Natural killer cell (primary cell): Measurements from ENCODE around the gene RNF133. TPM values are rescaled to one million over a fixed set of nuclear protein-coding genes. Genes with fewer than 3 reads are reported as not detected.

Experiments used
- ATAC-seq, 3 donors: fragments of 150-1000 bp in 2 of 3; fragments of 200-7000 bp in 1 of 3; cut with Tn5 transposase; 1 replicate in 1 of 3; 2 replicates in 2 of 3; pipeline ENCODE4 v1.10.0; 2021; ENCODE audit warnings: mild to moderate bottlenecking in 2 of 3, moderate library complexity in 2 of 3
- DNase-seq, 2 donors: peaks; one replicate each; pipeline versions ENCODE4 v3.0.0 to v3.0.0-alpha.2; 2013 to 2021; ENCODE audit warnings: mixed read lengths in 1 of 2
- H3K27ac ChIP-seq: one replicate; pipeline ENCODE4 v1.5.1; 2013; ENCODE audit warnings: mild to moderate bottlenecking, low read length
- H3K27me3 ChIP-seq: one replicate; pipeline ENCODE4 v1.6.1; 2013; ENCODE audit warnings: low read length; ENCODE audit not compliant: control insufficient read depth, insufficient read depth
- H3K36me3 ChIP-seq: one replicate; pipeline ENCODE4 v1.6.1; 2013; ENCODE audit warnings: low read length; ENCODE audit not compliant: control insufficient read depth, insufficient read depth
- H3K4me1 ChIP-seq: one replicate; pipeline ENCODE4 v1.6.1; 2013; ENCODE audit warnings: low read length; ENCODE audit not compliant: control insufficient read depth, insufficient read depth
- H3K4me3 ChIP-seq: one replicate; pipeline ENCODE4 v1.5.1; 2013; ENCODE audit warnings: low read length
- H3K9me3 ChIP-seq: one replicate; pipeline ENCODE4 v1.6.1; 2013; ENCODE audit warnings: low read length; ENCODE audit not compliant: control insufficient read depth, insufficient read depth
- H3K27ac Mint-ChIP-seq, 2 donors: one replicate each; pipeline ENCODE4 v1.8.0; 2022; ENCODE audit warnings: mild to moderate bottlenecking in 2 of 2, mixed read lengths in 2 of 2, moderate library complexity in 1 of 2
- H3K27me3 Mint-ChIP-seq, 2 donors: one replicate each; pipeline ENCODE4 v1.8.0; 2022; ENCODE audit warnings: low read depth in 2 of 2, mixed read lengths in 2 of 2
- H3K36me3 Mint-ChIP-seq: one replicate; pipeline ENCODE4 v1.8.0; 2022; ENCODE audit warnings: mixed read lengths
- H3K4me1 Mint-ChIP-seq, 2 donors: one replicate each; pipeline ENCODE4 v1.8.0; 2022; ENCODE audit warnings: mixed read lengths in 2 of 2
- H3K4me3 Mint-ChIP-seq: one replicate; pipeline ENCODE4 v1.8.0; 2022; ENCODE audit warnings: mild to moderate bottlenecking, moderate library complexity, mixed read lengths
- H3K9me3 Mint-ChIP-seq, 2 donors: one replicate each; pipeline ENCODE4 v1.8.0; 2022; ENCODE audit warnings: mixed read lengths in 2 of 2
- WGBS: methylation state at CpG from one replicate; pipeline ENCODE4 v1.1.7; 2013; ENCODE audit warnings: missing lambda C conversion rate; ENCODE audit not compliant: insufficient coverage; 5-methylcytosine and 5-hydroxymethylcytosine counted together
- intact Hi-C: fragments of 100-400 bp; cut with micrococcal nuclease; formaldehyde crosslinking; loops from one replicate; pipeline ENCODE4 v1.14.2; 2022
- total RNA-seq, 4 donors: library from RNA; stranded (reverse); fragments of 120-200 nt in 1 of 4; gene quantifications; one replicate each; pipeline versions ENCODE4 v1.2.3 to v1.2.4, GENCODE V29; 2013 to 2022
- TF ChIP-seq, protein P1 (sequence below): fragments of 200-600 bp; IDR thresholded peaks from one replicate; pipeline ENCODE4 v1.8.0; 2022; ENCODE audit warnings: antibody characterized with exemption

Gene RNF133
- total RNA-seq, 3 donors from 2014 or later (not counting 1 experiment from before 2014, with no cell fraction given) = not detected

GRCh38 chr7:122726881-122727280 is 28.0 kb upstream of the RNF133 start:
- Mint-ChIP-seq H3K9me3 (peaks cover 16 to 17% of the 10 kb centered on the region in 2 donors), H3K4me1 (no peaks in the 10 kb centered on the region), H3K36me3 (no peaks in the 10 kb centered on the region), H3K4me3 (no peak overlapping the region), H3K27me3 (no peaks in the 10 kb centered on the region), H3K27ac (no peak overlapping the region)
- 93% methylated on average over 2 of the region's 2 CpGs for WGBS
- ATAC-seq (no peak), DNase-seq (no peak)
- Histone ChIP-seq H3K27me3 (no peaks in the 10 kb centered on the region), H3K4me1 (no peaks in the 10 kb centered on the region), H3K9me3 (no peaks in the 10 kb centered on the region), H3K4me3 (no peak overlapping the region), H3K27ac (no peak overlapping the region), H3K36me3 (no peaks in the 10 kb centered on the region)
- TF ChIP-seq, protein P1, sequence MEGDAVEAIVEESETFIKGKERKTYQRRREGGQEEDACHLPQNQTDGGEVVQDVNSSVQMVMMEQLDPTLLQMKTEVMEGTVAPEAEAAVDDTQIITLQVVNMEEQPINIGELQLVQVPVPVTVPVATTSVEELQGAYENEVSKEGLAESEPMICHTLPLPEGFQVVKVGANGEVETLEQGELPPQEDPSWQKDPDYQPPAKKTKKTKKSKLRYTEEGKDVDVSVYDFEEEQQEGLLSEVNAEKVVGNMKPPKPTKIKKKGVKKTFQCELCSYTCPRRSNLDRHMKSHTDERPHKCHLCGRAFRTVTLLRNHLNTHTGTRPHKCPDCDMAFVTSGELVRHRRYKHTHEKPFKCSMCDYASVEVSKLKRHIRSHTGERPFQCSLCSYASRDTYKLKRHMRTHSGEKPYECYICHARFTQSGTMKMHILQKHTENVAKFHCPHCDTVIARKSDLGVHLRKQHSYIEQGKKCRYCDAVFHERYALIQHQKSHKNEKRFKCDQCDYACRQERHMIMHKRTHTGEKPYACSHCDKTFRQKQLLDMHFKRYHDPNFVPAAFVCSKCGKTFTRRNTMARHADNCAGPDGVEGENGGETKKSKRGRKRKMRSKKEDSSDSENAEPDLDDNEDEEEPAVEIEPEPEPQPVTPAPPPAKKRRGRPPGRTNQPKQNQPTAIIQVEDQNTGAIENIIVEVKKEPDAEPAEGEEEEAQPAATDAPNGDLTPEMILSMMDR = no peak
- intact Hi-C loops = no loop called here

- Mint-ChIP-seq H3K36me3 (peaks cover 11% of the 10 kb centered on the region), H3K27me3 (no peaks in the 10 kb centered on the region), H3K9me3 (peaks cover 16 to 17% of the 10 kb centered on the region in 2 donors), H3K4me3 (no peak overlapping the region), H3K4me1 (no peaks in the 10 kb centered on the region), H3K27ac (no peak overlapping the region)
- DNase-seq (no peak), ATAC-seq (no peak)
- WGBS = 88% methylated on average over 3 of the region's 4 CpGs
- intact Hi-C loops = no loop called here
- TF ChIP-seq, protein P1 = no peak
- Histone ChIP-seq H3K4me1 (no peaks in the 10 kb centered on the region), H3K36me3 (no peaks in the 10 kb centered on the region), H3K27ac (no peak overlapping the region), H3K27me3 (no peaks in the 10 kb centered on the region), H3K4me3 (no peak overlapping the region), H3K9me3 (no peaks in the 10 kb centered on the region)
Observed at GRCh38 chr7:122724366-122724765, 25.4 kb upstream of the RNF133 start.

DNA sequence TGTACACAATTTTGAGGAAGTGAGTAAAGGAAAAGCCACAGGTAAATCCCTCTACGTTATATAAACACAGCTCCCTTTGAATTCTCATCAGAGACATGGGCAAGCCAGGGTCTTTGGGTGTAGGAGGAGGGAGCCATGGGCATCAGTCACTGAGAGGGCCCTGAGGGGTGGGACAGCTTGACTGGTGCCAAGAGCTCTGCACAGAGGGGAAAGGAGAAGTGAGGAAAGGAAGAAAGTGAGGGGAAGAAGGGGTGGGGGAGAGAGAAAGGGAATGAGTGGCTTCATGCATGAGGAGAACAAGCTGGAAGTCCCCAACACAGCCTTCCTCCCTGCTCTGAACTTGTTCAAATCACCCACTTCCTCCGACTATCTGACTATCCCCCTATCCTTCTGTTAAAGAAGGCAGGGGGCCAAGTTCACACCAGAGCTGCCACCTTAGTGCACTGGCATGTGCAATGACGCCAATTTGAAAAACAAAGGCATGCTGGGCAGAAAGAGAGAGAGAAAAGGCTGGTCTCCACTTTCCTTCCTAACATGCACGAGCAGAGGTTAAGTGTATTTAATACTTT is 20.2 kb upstream of the RNF133 start:
- Mint-ChIP-seq H3K9me3 (peaks cover 5 to 8% of the 10 kb centered on the region in 2 donors), H3K27me3 (no peaks in the 10 kb centered on the region), H3K4me3 (no peak overlapping the region), H3K36me3 (peaks cover 11% of the 10 kb centered on the region), H3K4me1 (no peaks in the 10 kb centered on the region), H3K27ac (no peak overlapping the region)
- Histone ChIP-seq H3K27me3 (no peaks in the 10 kb centered on the region), H3K4me1 (no peaks in the 10 kb centered on the region), H3K36me3 (no peaks in the 10 kb centered on the region), H3K27ac (no peak overlapping the region), H3K9me3 (no peaks in the 10 kb centered on the region), H3K4me3 (no peak overlapping the region)
- ATAC-seq (no peak), DNase-seq (no peak)
- TF ChIP-seq, protein P1 = no peak
- intact Hi-C loops = no loop called here
- WGBS = 50% methylated on average over 2 of the region's 4 CpGs
